Activated T-cell treated with anti-CD3 and anti-CD28 coated beads, Interleukin-2, amount 50 U/mL, for 72 hours (primary cell): Measurements from ENCODE around the gene IKZF3. TPM values are rescaled to one million over a fixed set of nuclear protein-coding genes. Genes with fewer than 3 reads are reported as not detected.
A peak's percentile ranks its signal among the peaks of the same experiment; 100 is the strongest.
"Not testable (repeated sequence)": the region's sequence is repeated elsewhere in the genome, so short reads cannot be mapped to it uniquely, and the experiment has no call there.

ENCODE experiments used
- ATAC-seq, 2 donors: fragments of 150-1000 bp; cut with Tn5 transposase; replicated peaks in 1 of 2; 2 replicates each; pipeline ENCODE4 v1.10.0; 2021; ENCODE audit warnings: moderate library complexity in 2 of 2, mild to moderate bottlenecking in 1 of 2
- DNase-seq, 2 donors: peaks; one replicate each; pipeline ENCODE4 v3.0.0; 2021 to 2022; ENCODE audit warnings: mixed read lengths in 1 of 2
- H3K27ac Mint-ChIP-seq: one replicate; pipeline ENCODE4 v1.8.0; 2022; ENCODE audit warnings: mild to moderate bottlenecking, moderate library complexity, mixed read lengths
- H3K27me3 Mint-ChIP-seq: one replicate; pipeline ENCODE4 v1.8.0; 2022; ENCODE audit warnings: low read depth, mixed read lengths
- H3K36me3 Mint-ChIP-seq, 2 donors: one replicate each; pipeline ENCODE4 v1.8.0; 2022; ENCODE audit warnings: mixed read lengths in 2 of 2, mild to moderate bottlenecking in 1 of 2; ENCODE audit not compliant: insufficient read depth in 2 of 2
- H3K4me1 Mint-ChIP-seq: one replicate; pipeline ENCODE4 v1.8.0; 2022; ENCODE audit warnings: low read depth, mixed read lengths
- H3K4me3 Mint-ChIP-seq, 2 donors: one replicate each; pipeline ENCODE4 v1.8.0; 2022; ENCODE audit warnings: mild to moderate bottlenecking in 2 of 2, mixed read lengths in 2 of 2, moderate library complexity in 2 of 2
- H3K9me3 Mint-ChIP-seq, 2 donors: one replicate each; pipeline ENCODE4 v1.8.0; 2022; ENCODE audit warnings: mixed read lengths in 2 of 2
- total RNA-seq, 2 donors: library from RNA; stranded (reverse); gene quantifications; one replicate each; pipeline ENCODE4 v1.2.3, GENCODE V29; 2022

IKZF3 gene
- total RNA-seq, 2 donors from 2014 or later = 70.7 to 78.9 TPM

- Mint-ChIP-seq H3K36me3 (peaks cover 9 to 32% of the 10 kb centered on the region in 2 donors), H3K4me3 (peak overlapping the region in 1 of 2 donors; percentile 8), H3K27me3 (no peaks in the 10 kb centered on the region), H3K9me3 (no peaks in the 10 kb centered on the region), H3K4me1 (peaks cover 74% of the 10 kb centered on the region), H3K27ac (peak overlapping the region; percentile 82)
- ATAC-seq (no peak), DNase-seq (no peak)
Observed at GRCh38 chr17:39781031-39781860, 82.9 kb downstream of the IKZF3 start.

- Mint-ChIP-seq H3K27me3 (no peaks in the 10 kb centered on the region), H3K4me1 (peaks cover 89% of the 10 kb centered on the region), H3K27ac (peak overlapping the region; percentile 98), H3K36me3 (peaks cover 12 to 31% of the 10 kb centered on the region in 2 donors), H3K9me3 (no peaks in the 10 kb centered on the region), H3K4me3 (peak overlapping the region; percentile 81 to 99)
- ATAC-seq (peak; percentile 78 to 85), DNase-seq (no peak)
Observed at GRCh38 chr17:39777534-39778365, 86.4 kb downstream of the IKZF3 start.

DNA sequence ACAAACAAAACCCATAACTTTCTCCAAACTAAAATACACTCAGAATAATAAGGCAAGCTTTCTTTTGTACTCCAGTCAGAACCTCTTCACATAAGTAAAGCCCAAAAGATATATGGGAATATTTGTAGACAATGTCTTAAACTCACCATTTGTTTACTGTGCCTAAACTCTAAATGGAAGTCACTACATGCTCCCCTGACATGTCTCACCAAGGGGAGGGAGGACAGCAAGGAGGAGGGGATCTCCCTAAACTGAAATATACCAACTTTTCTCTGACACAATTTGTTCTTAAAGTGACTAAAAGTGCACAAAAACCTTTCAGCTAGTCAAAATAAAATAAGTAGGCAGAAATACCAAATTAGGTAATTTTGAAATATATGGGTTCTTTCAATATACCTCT is 87.9 kb downstream of the IKZF3 start:
- H3K27me3 Mint-ChIP-seq = no peaks in the 10 kb centered on the region
- no peaks in the 10 kb centered on the region for H3K9me3 Mint-ChIP-seq
- peaks cover 89% of the 10 kb centered on the region for H3K4me1 Mint-ChIP-seq
- H3K27ac Mint-ChIP-seq = peak overlapping the region; percentile 98
- ATAC-seq (peak; percentile 28 to 31), DNase-seq (peak in 1 of 2 donors; percentile 34)
- H3K4me3 Mint-ChIP-seq = peak overlapping the region; percentile 81 to 99
- peaks cover 16 to 33% of the 10 kb centered on the region in 2 donors for H3K36me3 Mint-ChIP-seq

DNA sequence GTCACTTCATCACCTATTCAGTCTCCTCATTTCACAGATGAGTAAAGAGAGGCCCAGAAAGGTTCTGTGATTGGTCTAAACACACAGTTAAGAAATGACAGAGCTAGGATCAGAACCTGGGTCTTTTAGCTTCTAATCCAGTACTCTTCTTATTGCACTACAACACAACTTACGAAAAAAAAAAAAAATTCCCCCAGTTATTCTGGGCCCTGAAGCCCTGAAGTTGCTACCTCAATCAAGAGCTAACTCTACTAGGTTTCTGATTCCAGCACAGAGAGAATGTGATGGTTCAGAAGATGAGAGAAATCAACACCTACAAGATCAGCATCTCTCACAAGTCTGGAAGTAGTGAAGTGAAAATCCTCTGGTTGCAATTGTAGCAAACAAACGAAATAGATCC is 89.1 kb downstream of the IKZF3 start:
- peaks cover 16 to 31% of the 10 kb centered on the region in 2 donors for H3K36me3 Mint-ChIP-seq
- H3K9me3 Mint-ChIP-seq = no peaks in the 10 kb centered on the region
- H3K27ac Mint-ChIP-seq = peak overlapping the region; percentile 98
- no peaks in the 10 kb centered on the region for H3K27me3 Mint-ChIP-seq
- peak overlapping the region; percentile 81 to 99 for H3K4me3 Mint-ChIP-seq
- no peak for DNase-seq
- ATAC-seq = peak; percentile 16 to 42
- H3K4me1 Mint-ChIP-seq = peaks cover 92% of the 10 kb centered on the region

DNA sequence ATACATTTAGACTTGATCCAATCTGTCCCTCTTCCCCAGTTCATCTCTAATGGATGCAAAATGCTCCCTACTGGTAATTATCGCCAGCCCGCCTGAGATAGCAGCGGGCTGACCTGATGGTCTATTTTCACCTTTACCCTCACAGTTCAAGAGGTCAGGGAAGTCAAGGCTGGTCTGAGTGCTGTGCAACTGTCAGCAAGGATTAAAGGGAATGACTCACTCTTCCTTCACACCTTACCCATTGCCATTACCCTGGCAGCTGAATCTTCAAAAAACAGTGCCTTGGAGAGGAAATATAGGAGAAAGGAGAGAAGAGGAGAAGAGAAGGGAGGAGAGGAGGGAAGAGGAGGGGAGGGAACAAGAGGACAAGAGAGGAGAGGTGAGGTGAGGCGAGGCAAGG is 90.1 kb downstream of the IKZF3 start:
- no peaks in the 10 kb centered on the region for H3K9me3 Mint-ChIP-seq
- peaks cover 17 to 31% of the 10 kb centered on the region in 2 donors for H3K36me3 Mint-ChIP-seq
- H3K27ac Mint-ChIP-seq = peak overlapping the region; percentile 98
- H3K4me1 Mint-ChIP-seq = peaks cover 96% of the 10 kb centered on the region
- no peaks in the 10 kb centered on the region for H3K27me3 Mint-ChIP-seq
- DNase-seq = no peak
- ATAC-seq = no peak
- H3K4me3 Mint-ChIP-seq = peak overlapping the region; percentile 64 to 83

DNA sequence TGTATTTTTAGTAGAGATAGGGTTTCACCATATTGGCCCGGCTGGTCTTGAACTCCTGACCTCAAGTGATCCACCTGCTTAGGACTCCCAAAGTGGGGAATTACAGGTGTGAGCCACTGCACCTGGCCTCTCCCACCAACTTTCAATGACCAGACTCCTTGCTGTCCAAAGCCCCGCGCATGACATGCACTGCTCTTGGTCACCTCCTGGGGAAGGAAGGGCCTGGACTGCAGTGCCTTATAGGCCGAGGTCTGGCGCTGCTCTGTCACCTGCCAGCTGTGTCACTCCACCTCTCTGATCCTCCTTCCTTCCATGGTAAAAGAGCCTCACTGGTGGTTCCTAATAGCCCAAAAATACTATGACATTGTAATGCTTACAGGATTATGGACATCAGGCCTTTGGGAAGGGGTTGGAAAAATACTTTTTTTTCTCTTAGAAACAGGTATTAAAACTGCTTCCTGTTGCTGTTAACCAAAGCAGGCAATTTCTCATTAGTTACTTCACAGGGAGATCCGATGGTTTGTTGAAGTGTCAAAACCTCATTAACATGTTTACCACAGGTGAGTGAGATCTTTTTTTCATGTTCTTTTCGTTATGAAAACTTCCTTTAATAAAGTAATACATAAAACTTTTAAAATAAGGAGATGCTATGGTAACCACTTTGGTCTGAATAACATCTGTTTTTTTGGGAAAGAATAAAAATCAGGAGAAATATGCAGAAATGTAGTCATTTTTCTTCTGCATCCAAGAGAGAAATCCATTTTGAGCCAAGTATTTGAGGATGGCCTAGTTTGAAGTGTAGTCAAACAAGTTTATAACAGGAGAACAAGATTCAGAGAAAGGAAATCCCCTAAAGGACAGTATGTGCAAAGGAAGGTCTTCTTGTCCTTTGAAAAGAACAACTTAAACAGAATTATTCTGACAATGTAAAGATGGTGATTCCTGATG is 90.9 kb downstream of the IKZF3 start:
- Mint-ChIP-seq H3K4me1 (peaks cover 97% of the 10 kb centered on the region), H3K9me3 (no peaks in the 10 kb centered on the region), H3K4me3 (peak overlapping the region; percentile 58 to 83), H3K27me3 (no peaks in the 10 kb centered on the region), H3K27ac (peak overlapping the region; percentile 98), H3K36me3 (peaks cover 17 to 36% of the 10 kb centered on the region in 2 donors)
- no peak for DNase-seq
- ATAC-seq = no peak

GRCh38 chr17:39772415-39772814 is 91.7 kb downstream of the IKZF3 start:
- Mint-ChIP-seq H3K4me3 (peak overlapping the region; percentile 53 to 83), H3K4me1 (peaks cover 97% of the 10 kb centered on the region), H3K27me3 (no peaks in the 10 kb centered on the region), H3K27ac (peak overlapping the region; percentile 74), H3K9me3 (no peaks in the 10 kb centered on the region), H3K36me3 (peaks cover 15 to 39% of the 10 kb centered on the region in 2 donors)
- DNase-seq (no peak), ATAC-seq (no peak)

GRCh38 chr17:39769974-39770587 is 94.0 kb downstream of the IKZF3 start:
- peak overlapping the region; percentile 89 for H3K27ac Mint-ChIP-seq
- H3K4me1 Mint-ChIP-seq = peaks cover 97% of the 10 kb centered on the region
- no peaks in the 10 kb centered on the region for H3K27me3 Mint-ChIP-seq
- no peaks in the 10 kb centered on the region for H3K9me3 Mint-ChIP-seq
- DNase-seq (peak; percentile 71 to 79), ATAC-seq (peak; percentile 83 to 88)
- H3K4me3 Mint-ChIP-seq = peak overlapping the region; percentile 63 to 83
- H3K36me3 Mint-ChIP-seq = peaks cover 27 to 46% of the 10 kb centered on the region in 2 donors

- peaks cover 90% of the 10 kb centered on the region for H3K4me1 Mint-ChIP-seq
- ATAC-seq (no peak), DNase-seq (peak in 1 of 2 donors; percentile 35)
- peaks cover 26 to 47% of the 10 kb centered on the region in 2 donors for H3K36me3 Mint-ChIP-seq
- H3K9me3 Mint-ChIP-seq = no peaks in the 10 kb centered on the region
- peak overlapping the region; percentile 89 for H3K27ac Mint-ChIP-seq
- H3K4me3 Mint-ChIP-seq = peak overlapping the region; percentile 75 to 83
- H3K27me3 Mint-ChIP-seq = no peaks in the 10 kb centered on the region
Observed at GRCh38 chr17:39767147-39767546, 97.0 kb downstream of the IKZF3 start.

DNA sequence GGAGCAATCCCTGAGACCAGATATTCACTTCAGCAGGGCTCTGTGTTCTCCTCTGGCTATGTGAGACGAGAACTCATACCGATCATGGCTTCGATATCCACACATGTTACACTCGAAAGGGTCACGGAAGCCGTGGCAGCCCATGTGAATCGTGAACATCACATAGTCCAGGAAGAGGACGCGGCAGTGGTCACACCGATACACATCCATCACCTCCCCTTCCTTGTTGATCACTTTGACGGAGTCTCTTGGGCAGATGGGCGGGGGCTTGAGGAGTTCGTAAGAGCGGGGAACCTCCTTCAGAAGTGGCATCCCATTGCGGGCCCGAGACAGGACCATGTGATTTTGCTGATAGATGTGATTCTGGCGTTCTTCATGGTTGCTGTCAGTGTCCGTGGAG is 98.3 kb downstream of the IKZF3 start:
- H3K27me3 Mint-ChIP-seq = no peaks in the 10 kb centered on the region
- peaks cover 25 to 42% of the 10 kb centered on the region in 2 donors for H3K36me3 Mint-ChIP-seq
- no peaks in the 10 kb centered on the region for H3K9me3 Mint-ChIP-seq
- peak overlapping the region in 1 of 2 donors; percentile 31 for H3K4me3 Mint-ChIP-seq
- DNase-seq (no peak), ATAC-seq (no peak)
- H3K27ac Mint-ChIP-seq = peak overlapping the region; percentile 89
- peaks cover 88% of the 10 kb centered on the region for H3K4me1 Mint-ChIP-seq

GRCh38 chr17:39765175-39765574 is 98.9 kb downstream of the IKZF3 start:
- H3K27me3 Mint-ChIP-seq = no peaks in the 10 kb centered on the region
- no peaks in the 10 kb centered on the region for H3K9me3 Mint-ChIP-seq
- peak overlapping the region; percentile 82 for H3K27ac Mint-ChIP-seq
- DNase-seq (no peak), ATAC-seq (no peak)
- peaks cover 25 to 42% of the 10 kb centered on the region in 2 donors for H3K36me3 Mint-ChIP-seq
- H3K4me3 Mint-ChIP-seq = peak overlapping the region in 1 of 2 donors; percentile 31
- peaks cover 85% of the 10 kb centered on the region for H3K4me1 Mint-ChIP-seq

DNA sequence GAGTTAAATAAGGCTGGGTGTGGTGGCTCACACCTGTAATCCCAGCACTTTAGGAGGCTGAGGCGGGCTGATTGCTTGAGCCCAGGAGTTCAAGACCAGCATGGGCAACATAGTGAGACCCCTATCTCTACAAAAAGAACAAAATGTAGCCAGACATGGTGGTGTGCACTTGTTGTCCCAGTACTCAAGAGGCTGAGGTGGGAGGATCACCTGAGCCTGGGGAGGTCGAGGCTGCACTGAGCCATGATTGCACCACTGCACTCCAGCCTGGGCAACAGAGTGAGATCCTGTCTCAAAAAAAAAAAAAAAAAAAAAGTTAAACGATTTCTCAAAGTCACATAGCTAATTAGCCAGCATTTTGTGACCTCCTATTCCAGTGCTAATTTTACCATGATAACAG is 99.9 kb downstream of the IKZF3 start:
- H3K27me3 Mint-ChIP-seq, H3K9me3 Mint-ChIP-seq, H3K27ac Mint-ChIP-seq, ATAC-seq, H3K4me3 Mint-ChIP-seq, DNase-seq: not testable (repeated sequence)
- Mint-ChIP-seq H3K36me3 (peaks cover 24 to 42% of the 10 kb centered on the region in 2 donors), H3K4me1 (peaks cover 85% of the 10 kb centered on the region)
